RPMI8226 (cell line): Measurements from ENCODE around the gene SPOPL.
"Not testable (repeated sequence)": the region's sequence is repeated elsewhere in the genome, so short reads cannot be mapped to it uniquely, and the experiment has no call there.

Experiments
- DNase-seq: peaks from one replicate; pipeline ENCODE4 v3.0.0-alpha.2; 2015

SPOPL gene

GRCh38 chr2:138501425-138502254 lies at the start of gene SPOPL:
Gene SPOPL, plus strand, starts transcription at chr2:138501770. Its CDS starts 48,447 bp downstream, at chr2:138550217.
- peak; percentile 89 for DNase-seq

- DNase-seq: no peak
Measured at GRCh38 chr2:138452324-138452723, 49.2 kb upstream of the SPOPL start.

DNA sequence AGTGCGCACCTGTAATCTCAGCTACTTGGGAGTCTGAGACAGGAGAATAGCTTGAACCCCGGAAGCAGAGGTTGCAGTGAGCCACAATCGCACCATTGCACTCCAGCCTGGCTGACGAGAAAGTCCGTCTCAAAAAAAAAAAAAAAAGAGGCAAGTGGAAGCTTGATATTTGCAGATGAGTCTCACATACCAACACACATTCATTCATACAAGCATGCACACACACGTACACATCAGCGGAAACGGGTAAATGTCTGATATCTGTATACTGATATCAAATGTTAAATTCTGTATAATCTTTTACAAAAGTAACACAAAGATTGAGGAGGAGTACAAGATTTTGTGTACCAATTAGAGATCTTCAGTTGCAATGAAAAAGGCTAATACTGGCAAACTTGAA lies 47.8 kb upstream of the SPOPL start:
- no peak for DNase-seq

GRCh38 chr2:138454761-138455160 lies 46.8 kb upstream of the SPOPL start:
- DNase-seq: no peak

DNA sequence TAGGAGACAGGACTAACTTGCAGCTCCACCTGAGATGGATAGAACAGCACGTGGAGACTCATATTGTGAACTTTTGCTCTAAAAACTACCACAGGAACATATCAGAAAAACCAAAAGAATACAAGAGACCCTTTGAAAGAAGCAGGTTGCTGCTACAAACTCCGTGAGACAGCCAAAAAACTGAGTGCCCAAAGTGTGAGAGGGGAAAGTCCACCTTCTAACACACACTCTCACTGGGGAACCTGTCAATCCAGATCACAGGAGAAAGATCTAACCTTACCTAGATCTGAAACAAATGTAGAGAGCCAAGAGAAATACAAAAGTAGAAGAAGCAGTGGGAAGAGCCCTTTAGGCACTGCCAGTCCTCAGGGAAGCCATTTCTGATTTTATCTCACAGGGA lies 46.3 kb upstream of the SPOPL start:
- no peak for DNase-seq

- no peak for DNase-seq
Measured at GRCh38 chr2:138455691-138456090, 45.9 kb upstream of the SPOPL start.

DNA sequence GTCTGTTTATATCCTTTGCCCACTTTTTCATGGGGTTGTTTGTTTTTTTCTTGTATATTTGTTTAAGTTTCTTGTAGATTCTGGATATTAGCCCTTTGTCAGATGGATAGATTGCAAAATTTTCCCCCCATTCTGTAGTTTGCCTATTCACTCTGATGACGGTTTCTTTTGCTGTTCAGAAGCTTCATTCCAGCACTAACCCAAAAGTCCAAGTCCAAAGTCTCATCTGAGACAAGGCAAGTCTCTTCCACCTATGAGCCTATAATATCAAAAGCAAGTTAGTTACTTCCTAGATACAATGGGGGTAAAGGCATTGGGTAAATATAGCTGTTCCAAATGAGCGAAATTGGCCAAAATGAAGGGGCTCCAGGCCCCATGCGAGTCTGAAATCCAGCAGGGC lies 38.9 kb upstream of the SPOPL start:
- not testable (repeated sequence) for DNase-seq

DNA sequence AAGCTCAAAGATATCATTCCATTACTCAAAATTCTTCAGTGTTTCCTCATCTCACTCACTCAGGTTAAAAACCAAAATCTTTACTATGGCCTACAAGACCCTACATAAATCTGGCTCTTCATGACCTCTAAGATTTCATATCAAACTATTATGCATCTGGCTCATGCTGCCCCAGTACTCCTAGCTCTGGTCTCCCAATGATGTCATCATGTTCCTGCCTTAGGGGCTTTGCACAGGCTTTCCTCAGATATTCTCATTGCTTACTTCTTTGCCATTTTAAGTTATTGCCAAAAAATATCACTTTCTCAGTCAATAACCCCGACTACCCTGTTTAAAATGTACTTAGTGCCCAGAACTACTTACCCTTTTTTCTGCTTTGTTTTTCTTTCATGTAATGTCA lies 33.0 kb upstream of the SPOPL start:
- no peak for DNase-seq

DNA sequence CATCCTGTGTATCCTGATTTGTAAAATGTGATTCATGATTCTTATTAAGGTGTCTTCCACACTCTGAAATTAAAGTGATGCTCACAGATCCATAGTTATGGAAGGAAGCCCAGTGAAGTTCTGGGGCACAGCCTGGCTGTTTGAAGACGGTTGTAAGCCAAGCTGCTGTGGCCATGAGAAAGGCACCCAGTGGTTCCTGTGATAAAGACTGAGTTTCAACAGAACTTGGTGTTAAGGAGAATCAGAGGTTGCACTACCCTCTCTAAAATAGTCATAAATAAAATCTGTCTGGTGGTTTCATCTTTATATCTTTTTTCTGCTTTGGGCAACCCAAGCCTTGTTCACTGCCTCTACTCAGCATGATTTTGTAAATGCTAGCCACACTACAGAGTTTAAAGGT lies 32.2 kb upstream of the SPOPL start:
- DNase-seq: no peak

DNA sequence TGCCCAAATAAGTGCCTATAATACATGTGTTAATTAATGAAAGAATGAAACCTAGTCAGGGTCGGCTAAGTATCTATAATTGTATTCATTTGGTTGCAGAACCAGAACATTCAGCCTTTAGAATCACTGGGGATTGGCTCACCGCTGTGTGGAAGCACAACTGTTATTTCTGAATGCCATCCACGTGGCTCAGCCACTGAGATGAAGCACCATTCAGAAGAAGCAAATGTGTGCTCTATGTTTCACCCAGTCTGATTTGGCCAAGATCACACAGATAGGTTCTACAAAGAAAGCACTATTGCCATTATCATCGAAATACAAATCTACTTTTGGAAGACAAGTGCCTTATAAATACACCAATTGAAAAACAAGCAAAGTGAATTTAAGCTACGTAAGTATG lies 30.6 kb upstream of the SPOPL start:
- no peak for DNase-seq

DNA sequence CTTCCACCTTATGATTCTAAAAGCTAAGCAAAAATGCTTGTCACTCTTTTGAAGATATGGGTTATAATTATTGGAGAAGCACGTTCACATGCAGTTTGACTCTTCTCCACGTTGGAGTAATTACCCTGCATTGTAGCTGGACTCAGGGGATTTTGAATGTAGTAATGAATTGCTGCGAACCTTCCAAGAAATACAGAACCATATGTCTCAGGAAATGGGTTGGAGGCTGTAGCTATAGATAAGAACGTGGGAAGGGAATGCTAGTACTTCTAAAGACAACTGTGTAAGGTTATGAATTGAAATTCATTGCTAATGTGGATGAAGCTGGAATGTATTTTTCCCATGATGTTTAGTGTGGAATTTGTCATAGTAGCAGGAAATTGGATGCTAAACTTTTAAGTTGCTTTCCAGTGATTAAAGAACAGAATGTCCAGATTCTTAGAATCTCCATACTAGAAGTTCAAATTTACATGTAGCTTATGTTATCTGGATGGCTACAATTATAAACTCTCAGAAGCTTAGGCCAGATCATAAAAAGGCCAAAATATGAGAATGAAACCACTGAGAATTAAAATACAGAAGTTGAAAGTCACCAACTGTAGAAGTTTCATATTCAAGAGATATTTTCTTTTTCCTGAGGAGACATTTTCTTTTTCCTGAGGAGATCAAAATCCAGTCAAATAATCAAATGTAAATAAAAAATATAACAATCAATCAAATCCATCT lies 27.3 kb upstream of the SPOPL start:
- DNase-seq: no peak

- DNase-seq: no peak
Measured at GRCh38 chr2:138475277-138475776, 26.2 kb upstream of the SPOPL start.

DNA sequence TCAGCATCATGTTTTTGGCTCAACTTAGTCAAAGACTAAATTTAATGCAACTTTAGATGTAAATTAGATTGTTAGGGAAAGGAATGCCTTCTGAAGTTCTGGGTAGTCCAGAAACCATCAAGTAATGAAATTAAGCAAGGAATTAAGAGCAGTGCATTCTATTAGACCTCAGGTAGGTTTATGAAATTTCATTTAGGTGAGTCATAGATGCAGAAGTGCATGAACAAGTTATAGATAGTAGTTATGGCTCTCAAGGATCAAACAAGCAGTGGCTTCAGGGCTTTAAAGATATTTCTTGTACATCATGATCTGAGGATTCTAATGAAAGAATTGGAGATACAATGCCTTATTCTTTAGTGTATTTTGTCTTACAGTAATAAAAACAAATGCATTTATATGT lies 25.4 kb upstream of the SPOPL start:
- no peak for DNase-seq

DNA sequence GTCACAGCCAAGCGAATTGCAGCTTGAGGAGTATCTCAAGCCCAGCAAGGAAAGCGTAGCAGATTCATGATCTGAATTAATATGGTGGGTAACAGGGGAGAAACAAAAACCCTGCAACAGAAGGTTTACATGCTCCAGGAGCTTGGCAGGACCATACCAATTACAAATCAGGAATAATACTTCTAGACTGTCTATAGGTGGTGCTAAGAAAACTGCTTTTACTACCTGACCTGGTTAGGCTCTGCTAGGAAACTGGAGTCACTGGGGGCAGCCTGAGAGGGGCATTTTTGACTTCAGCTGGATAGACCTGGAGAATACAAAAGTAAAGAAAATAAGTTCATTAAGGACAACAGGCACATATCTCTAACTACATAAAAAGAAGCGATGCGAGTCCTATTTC lies 24.6 kb upstream of the SPOPL start:
- no peak for DNase-seq

GRCh38 chr2:138482796-138483195 lies 18.8 kb upstream of the SPOPL start:
- DNase-seq: not testable (repeated sequence)

DNA sequence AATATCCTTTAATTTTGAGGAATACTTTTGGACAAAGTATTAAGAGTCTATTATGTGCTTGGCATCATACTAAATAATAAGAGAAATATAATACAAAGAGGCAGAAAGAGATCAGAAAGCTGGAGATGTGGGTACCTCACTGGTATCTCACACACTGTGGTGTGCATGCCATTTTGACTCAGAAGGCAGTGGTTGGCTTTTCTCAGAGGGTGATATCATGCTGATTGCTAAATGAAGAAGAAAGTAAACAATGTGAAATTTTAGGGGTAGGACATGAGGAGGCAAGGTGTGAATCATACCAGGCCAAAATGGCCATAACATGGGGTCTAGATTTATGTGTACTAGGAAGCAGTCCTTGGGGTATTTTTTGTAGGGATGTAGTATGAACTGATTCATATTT lies 16.6 kb upstream of the SPOPL start:
- DNase-seq: no peak

DNA sequence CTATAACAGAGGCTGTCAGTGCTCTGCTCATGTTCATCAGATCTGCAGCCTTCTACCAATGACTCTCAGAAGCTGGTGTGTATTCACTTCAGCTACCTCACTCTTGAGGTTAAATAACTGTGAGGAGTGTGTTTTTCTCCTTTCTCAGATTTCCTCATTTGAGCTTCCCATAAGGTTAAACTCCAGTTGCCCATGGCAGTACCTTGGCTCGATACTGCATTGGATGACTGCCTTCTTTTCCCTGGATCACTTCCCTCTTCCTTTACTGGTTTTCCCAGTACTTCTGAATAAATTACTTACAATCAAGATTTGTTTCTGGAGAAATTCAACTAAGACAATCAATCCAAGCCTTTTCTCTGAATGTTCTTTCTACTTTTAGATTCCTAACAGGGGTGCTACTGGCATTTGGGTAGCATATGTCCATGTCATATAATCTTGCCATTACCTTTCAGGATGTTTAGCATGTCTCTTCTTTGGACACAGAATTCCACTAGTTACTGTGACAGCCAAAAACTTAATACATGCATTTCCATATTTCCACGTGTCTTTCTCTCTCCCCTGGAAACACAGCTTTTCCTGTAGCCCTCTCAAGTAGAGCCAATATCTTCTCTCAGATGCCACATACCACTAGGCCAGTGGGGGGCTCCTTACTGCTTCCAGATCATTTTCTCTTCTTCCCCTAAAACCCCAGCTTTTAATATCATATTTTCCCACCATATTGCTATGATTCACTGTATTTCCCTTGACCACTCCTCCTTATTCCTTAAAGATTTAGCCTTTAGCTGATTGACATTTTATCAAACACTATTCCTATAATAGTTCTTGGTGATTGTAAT lies 15.0 kb upstream of the SPOPL start:
- no peak for DNase-seq

- DNase-seq: no peak
Measured at GRCh38 chr2:138490673-138491494, 10.7 kb upstream of the SPOPL start.

- no peak for DNase-seq
Measured at GRCh38 chr2:138491495-138491862, 10.1 kb upstream of the SPOPL start.

DNA sequence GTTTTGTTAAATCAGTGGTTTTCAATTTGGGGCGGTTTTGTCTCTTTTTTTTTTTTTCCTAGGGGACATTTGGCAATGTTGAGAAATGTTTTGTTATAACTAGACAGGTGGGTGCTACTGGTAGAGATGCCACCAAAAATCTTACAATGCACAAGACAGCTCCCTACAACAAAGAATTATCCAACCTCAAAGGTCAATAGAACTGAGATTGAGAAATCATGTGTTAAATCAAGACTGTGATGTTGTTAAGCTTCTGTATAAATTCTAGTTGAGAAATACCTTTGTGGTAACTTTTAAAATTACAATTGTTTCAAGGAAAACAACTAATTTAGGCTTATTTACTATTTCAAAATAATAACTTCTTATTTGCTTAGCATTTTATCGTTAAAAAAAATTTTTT lies 9.4 kb upstream of the SPOPL start:
- no peak for DNase-seq

DNA sequence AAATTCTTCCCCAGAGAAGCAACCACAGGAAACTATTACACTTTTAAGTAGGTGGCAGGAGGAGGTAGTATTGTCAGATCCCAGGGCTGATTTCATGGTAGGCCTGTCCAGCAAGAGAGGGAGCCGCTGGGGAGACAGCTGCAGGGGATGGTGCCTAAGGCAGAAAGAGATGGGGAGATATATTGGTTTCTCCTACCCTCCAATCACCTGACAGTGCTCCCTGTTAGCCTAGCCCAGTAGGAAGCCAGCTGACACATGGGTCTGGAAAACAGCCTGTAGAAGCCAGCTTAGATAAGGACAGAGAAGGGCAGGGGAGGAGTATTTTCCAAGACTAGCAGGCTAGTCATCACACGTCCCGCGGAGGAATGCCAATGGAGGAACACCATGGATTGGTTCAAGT lies 8.2 kb upstream of the SPOPL start:
- DNase-seq: no peak

- no peak for DNase-seq
Measured at GRCh38 chr2:138494265-138494966, 7.2 kb upstream of the SPOPL start.
